Activated T-cell treated with anti-CD3 and anti-CD28 coated beads, Interleukin-2, amount 50 U/mL, for 4 hours (primary cell): Measurements from ENCODE around the gene ABHD18. TPM values are rescaled to one million over a fixed set of nuclear protein-coding genes. Genes with fewer than 3 reads are reported as not detected.
"Not testable (repeated sequence)": the region's sequence is repeated elsewhere in the genome, so short reads cannot be mapped to it uniquely, and the experiment has no call there.

Experiments
- ATAC-seq, 2 donors: fragments of 200-7000 bp; cut with Tn5 transposase; one replicate each; pipeline ENCODE4 v1.10.0; 2021
- DNase-seq: peaks from one replicate; pipeline ENCODE4 v3.0.0-alpha.2; 2020
- H3K27me3 Mint-ChIP-seq: one replicate; pipeline ENCODE4 v1.8.0; 2021; ENCODE audit warnings: low read depth, mixed read lengths
- H3K36me3 Mint-ChIP-seq: one replicate; pipeline ENCODE4 v1.8.0; 2022; ENCODE audit warnings: mixed read lengths; ENCODE audit not compliant: insufficient read depth
- H3K4me1 Mint-ChIP-seq: one replicate; pipeline ENCODE4 v1.8.0; 2021; ENCODE audit warnings: low read depth, mixed read lengths
- H3K4me3 Mint-ChIP-seq: one replicate; pipeline ENCODE4 v1.8.0; 2021; ENCODE audit warnings: mild to moderate bottlenecking, moderate library complexity, mixed read lengths
- H3K9me3 Mint-ChIP-seq: one replicate; pipeline ENCODE4 v1.8.0; 2021; ENCODE audit warnings: mixed read lengths
- total RNA-seq, 3 donors: library from RNA; stranded (reverse); gene quantifications; one replicate each; pipeline ENCODE4 v1.2.1, GENCODE V29; 2021

The ABHD18 gene
- total RNA-seq, 3 donors from 2014 or later = 8.9 to 12.1 (median 9.6) TPM

- no peak for DNase-seq
- H3K36me3 Mint-ChIP-seq = peaks cover 36% of the 10 kb centered on the region
- H3K4me1 Mint-ChIP-seq = no peaks in the 10 kb centered on the region
- H3K4me3 Mint-ChIP-seq = no peak overlapping the region
- no peaks in the 10 kb centered on the region for H3K27me3 Mint-ChIP-seq
- H3K9me3 Mint-ChIP-seq = no peaks in the 10 kb centered on the region
- ATAC-seq = no peak
Observed at GRCh38 chr4:128025319-128025718, 60.1 kb downstream of the ABHD18 start.

- H3K4me3 Mint-ChIP-seq = no peak overlapping the region
- H3K4me1 Mint-ChIP-seq = no peaks in the 10 kb centered on the region
- H3K27me3 Mint-ChIP-seq = no peaks in the 10 kb centered on the region
- no peak for DNase-seq
- no peaks in the 10 kb centered on the region for H3K9me3 Mint-ChIP-seq
- ATAC-seq = no peak
- H3K36me3 Mint-ChIP-seq = peaks cover 32% of the 10 kb centered on the region
Observed at GRCh38 chr4:128029907-128030306, 64.7 kb downstream of the ABHD18 start.

GRCh38 chr4:128031756-128032384, 66.7 kb downstream of the ABHD18 start:
- Mint-ChIP-seq H3K4me3 (no peak overlapping the region), H3K4me1 (no peaks in the 10 kb centered on the region), H3K9me3 (no peaks in the 10 kb centered on the region), H3K36me3 (peaks cover 24% of the 10 kb centered on the region), H3K27me3 (no peaks in the 10 kb centered on the region)
- no peak for DNase-seq
- no peak for ATAC-seq

GRCh38 chr4:128039568-128039967, 74.4 kb downstream of the ABHD18 start:
- Mint-ChIP-seq H3K36me3 (no peaks in the 10 kb centered on the region), H3K4me1 (no peaks in the 10 kb centered on the region), H3K27me3 (no peaks in the 10 kb centered on the region), H3K9me3 (no peaks in the 10 kb centered on the region), H3K4me3 (no peak overlapping the region)
- DNase-seq (no peak), ATAC-seq (no peak)

- H3K4me1 Mint-ChIP-seq, H3K27me3 Mint-ChIP-seq: not testable (repeated sequence)
Observed at GRCh38 chr4:128047019-128047418, 81.8 kb downstream of the ABHD18 start.

GRCh38 chr4:128047514-128047913, 82.3 kb downstream of the ABHD18 start:
- not testable (repeated sequence) for DNase-seq, H3K36me3 Mint-ChIP-seq

More at GRCh38 chr4:128047019-128047418, 81.8 kb downstream of the ABHD18 start:
- not testable (repeated sequence) for H3K9me3 Mint-ChIP-seq, H3K36me3 Mint-ChIP-seq, DNase-seq, H3K4me3 Mint-ChIP-seq, ATAC-seq

GRCh38 chr4:128051229-128051628, 86.0 kb downstream of the ABHD18 start:
- H3K4me1 Mint-ChIP-seq, H3K27me3 Mint-ChIP-seq, DNase-seq, H3K36me3 Mint-ChIP-seq, ATAC-seq, H3K9me3 Mint-ChIP-seq, H3K4me3 Mint-ChIP-seq: not testable (repeated sequence)

More at GRCh38 chr4:128047514-128047913, 82.3 kb downstream of the ABHD18 start:
- H3K4me1 Mint-ChIP-seq, H3K4me3 Mint-ChIP-seq, H3K9me3 Mint-ChIP-seq, ATAC-seq, H3K27me3 Mint-ChIP-seq: not testable (repeated sequence)

GRCh38 chr4:128054907-128055306, 89.7 kb downstream of the ABHD18 start:
- H3K36me3 Mint-ChIP-seq, ATAC-seq, DNase-seq, H3K4me3 Mint-ChIP-seq, H3K9me3 Mint-ChIP-seq, H3K27me3 Mint-ChIP-seq, H3K4me1 Mint-ChIP-seq: not testable (repeated sequence)

- ATAC-seq, H3K9me3 Mint-ChIP-seq, H3K4me3 Mint-ChIP-seq, H3K27me3 Mint-ChIP-seq, DNase-seq, H3K36me3 Mint-ChIP-seq, H3K4me1 Mint-ChIP-seq: not testable (repeated sequence)
Observed at GRCh38 chr4:128055441-128056206, 90.4 kb downstream of the ABHD18 start.

- H3K27me3 Mint-ChIP-seq = peaks cover 3% of the 10 kb centered on the region
- no peak for ATAC-seq
- no peaks in the 10 kb centered on the region for H3K9me3 Mint-ChIP-seq
- H3K36me3 Mint-ChIP-seq = no peaks in the 10 kb centered on the region
- peaks cover 5% of the 10 kb centered on the region for H3K4me1 Mint-ChIP-seq
- H3K4me3 Mint-ChIP-seq = no peak overlapping the region
- DNase-seq = no peak
Observed at GRCh38 chr4:128056396-128056795, 91.2 kb downstream of the ABHD18 start.

- no peaks in the 10 kb centered on the region for H3K36me3 Mint-ChIP-seq
- peaks cover 15% of the 10 kb centered on the region for H3K4me1 Mint-ChIP-seq
- peaks cover 3% of the 10 kb centered on the region for H3K27me3 Mint-ChIP-seq
- H3K4me3 Mint-ChIP-seq = peak overlapping the region; percentile 81
- no peaks in the 10 kb centered on the region for H3K9me3 Mint-ChIP-seq
- DNase-seq = no peak
- no peak for ATAC-seq
Observed at GRCh38 chr4:128060121-128060698, 95.0 kb downstream of the ABHD18 start.

- ATAC-seq (peak; percentile 90 to 91), DNase-seq (peak; percentile 93)
- H3K4me3 Mint-ChIP-seq = peak within 1 kb of the TSS; percentile 85
- H3K27me3 Mint-ChIP-seq = peaks cover 3% of the 10 kb centered on the region
- peaks cover 16% of the 10 kb centered on the region for H3K4me1 Mint-ChIP-seq
- no peaks in the 10 kb centered on the region for H3K9me3 Mint-ChIP-seq
- no peaks in the 10 kb centered on the region for H3K36me3 Mint-ChIP-seq
Observed at GRCh38 chr4:128060699-128061565, 95.7 kb downstream of the ABHD18 start, which contains the start of gene LARP1B. Gene LARP1B (plus strand): TSS chr4:128061312. CDS start chr4:128074952, 13,640 bp downstream.

GRCh38 chr4:128061566-128062536, 96.6 kb downstream of the ABHD18 start:
- Mint-ChIP-seq H3K4me3 (peak overlapping the region; percentile 85), H3K27me3 (no peaks in the 10 kb centered on the region), H3K9me3 (no peaks in the 10 kb centered on the region), H3K36me3 (no peaks in the 10 kb centered on the region), H3K4me1 (peaks cover 16% of the 10 kb centered on the region)
- peak; percentile 46 to 56 for ATAC-seq
- peak; percentile 57 for DNase-seq
